Uterus (tissue), 2 donors: ENCODE results near the gene CDC42EP3.
A peak's percentile ranks its signal among the peaks of the same experiment; 100 is the strongest.

ENCODE experiments used
- CTCF ChIP-seq, 4 experiments: fragments of 200-600 bp in 2 of 4; fragments of 450-650 bp in 2 of 4; sonication (generic) in 2 of 4; IDR thresholded peaks; one replicate each; pipeline ENCODE4 v1.5.1; 2016 to 2019; ENCODE audit warnings: antibody characterized with exemption in 4 of 4, mild to moderate bottlenecking in 2 of 4, moderate library complexity in 1 of 4
- POLR2A ChIP-seq, 2 donors: fragments of 450-650 bp; IDR thresholded peaks; one replicate each; pipeline ENCODE4 v1.6.1; 2016; ENCODE audit warnings: antibody characterized with exemption in 2 of 2, mild to moderate bottlenecking in 1 of 2, moderate library complexity in 1 of 2

DNA sequence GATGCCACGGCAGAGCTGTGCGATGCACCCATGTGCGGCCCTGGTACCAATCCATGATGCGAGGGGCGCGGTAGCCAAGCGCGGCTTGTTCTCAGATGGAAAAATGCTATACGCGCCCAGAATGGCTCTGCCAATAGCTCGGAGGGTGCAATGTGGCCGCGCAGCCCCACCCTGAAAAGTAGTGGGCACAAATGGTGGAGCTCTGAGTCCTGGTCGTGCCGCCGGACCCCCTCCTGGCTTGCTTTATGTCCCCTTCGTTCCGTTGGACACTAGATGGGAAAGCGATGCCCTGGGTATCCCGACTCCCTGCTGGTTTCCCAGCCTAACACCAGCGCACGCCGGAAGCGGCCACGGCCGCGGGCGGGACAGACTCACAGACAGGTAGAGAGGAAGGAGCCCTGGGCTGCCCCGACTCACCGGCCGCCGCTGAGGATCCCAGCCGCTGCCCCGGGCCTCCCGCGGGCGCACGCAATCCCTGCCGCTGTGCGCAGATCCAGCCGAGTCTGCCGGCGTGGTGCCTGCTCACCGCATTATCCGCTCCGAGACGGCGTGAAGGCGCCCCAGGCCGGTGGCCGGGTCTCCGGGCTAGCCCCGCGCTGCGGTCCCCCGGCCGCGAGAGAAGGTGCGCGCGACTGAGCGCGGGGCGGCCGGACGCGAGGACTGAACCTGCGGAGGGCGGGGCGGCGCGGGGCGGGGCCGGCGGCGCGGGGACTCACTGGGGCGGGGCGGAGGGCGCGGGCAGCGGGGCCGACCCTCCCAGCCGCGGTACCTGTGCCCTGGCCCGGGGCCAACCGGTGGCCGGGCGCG, at the start of gene CDC42EP3:
- no peak for TF ChIP-seq CTCF (IDR thresholded peaks at IDR 0.05)
- peak; percentile 72 to 92 for TF ChIP-seq POLR2A (IDR thresholded peaks at IDR 0.05)
